Activated CD4-positive, alpha-beta T cell treated with anti-CD3 and anti-CD28 coated beads for 36 hours (primary cell): Measurements from ENCODE around the gene TDP1. TPM values are rescaled to one million over a fixed set of nuclear protein-coding genes. Genes with fewer than 3 reads are reported as not detected.

Experiments
- ATAC-seq: fragments of 200-7000 bp; cut with Tn5 transposase; one replicate; pipeline ENCODE4 v1.10.0; 2021; ENCODE audit warnings: mild to moderate bottlenecking, moderate library complexity
- CTCF ChIA-PET: fragments of 350-600 bp; sonication (Branson Sonifier 250); formaldehyde crosslinking; loops from one replicate; lab custom pipeline; 2021; ENCODE audit warnings: antibody characterized with exemption; lab: Charles Lee
- POLR2A ChIA-PET: fragments of 350-600 bp; sonication (Branson Sonifier 250); formaldehyde crosslinking; loops from one replicate; lab custom pipeline; 2021; ENCODE audit warnings: antibody characterized with exemption, inconsistent platforms; lab: Charles Lee
- DNase-seq: peaks from one replicate; pipeline ENCODE4 v3.0.0-alpha.2; 2020
- H3K27ac Mint-ChIP-seq: one replicate; pipeline ENCODE4 v1.8.0; 2021; ENCODE audit warnings: mixed read lengths
- H3K27me3 Mint-ChIP-seq: one replicate; pipeline ENCODE4 v1.8.0; 2021; ENCODE audit warnings: mixed read lengths
- H3K36me3 Mint-ChIP-seq: one replicate; pipeline ENCODE4 v1.8.0; 2021; ENCODE audit warnings: low read depth, mixed read lengths
- H3K4me1 Mint-ChIP-seq: one replicate; pipeline ENCODE4 v1.8.0; 2021; ENCODE audit warnings: mixed read lengths
- H3K4me3 Mint-ChIP-seq: one replicate; pipeline ENCODE4 v1.8.0; 2021; ENCODE audit warnings: mild to moderate bottlenecking, moderate library complexity, mixed read lengths
- H3K9me3 Mint-ChIP-seq: one replicate; pipeline ENCODE4 v1.8.0; 2021; ENCODE audit warnings: low read depth, mixed read lengths
- intact Hi-C, 2 experiments: fragments of 100-400 bp; cut with DNase I in 1 of 2; cut with micrococcal nuclease in 1 of 2; formaldehyde crosslinking; loops; one replicate each; pipeline versions ENCODE4 v1.14.2 to v1.15.1; 2022 to 2024; cut with DNase I, micrococcal nuclease
- total RNA-seq, 2 experiments: library from RNA; stranded (reverse); gene quantifications; one replicate each; pipeline ENCODE4 v1.2.3, GENCODE V29; 2021

TDP1 gene
- total RNA-seq, 2 experiments from 2014 or later = 101 to 108 TPM

DNA sequence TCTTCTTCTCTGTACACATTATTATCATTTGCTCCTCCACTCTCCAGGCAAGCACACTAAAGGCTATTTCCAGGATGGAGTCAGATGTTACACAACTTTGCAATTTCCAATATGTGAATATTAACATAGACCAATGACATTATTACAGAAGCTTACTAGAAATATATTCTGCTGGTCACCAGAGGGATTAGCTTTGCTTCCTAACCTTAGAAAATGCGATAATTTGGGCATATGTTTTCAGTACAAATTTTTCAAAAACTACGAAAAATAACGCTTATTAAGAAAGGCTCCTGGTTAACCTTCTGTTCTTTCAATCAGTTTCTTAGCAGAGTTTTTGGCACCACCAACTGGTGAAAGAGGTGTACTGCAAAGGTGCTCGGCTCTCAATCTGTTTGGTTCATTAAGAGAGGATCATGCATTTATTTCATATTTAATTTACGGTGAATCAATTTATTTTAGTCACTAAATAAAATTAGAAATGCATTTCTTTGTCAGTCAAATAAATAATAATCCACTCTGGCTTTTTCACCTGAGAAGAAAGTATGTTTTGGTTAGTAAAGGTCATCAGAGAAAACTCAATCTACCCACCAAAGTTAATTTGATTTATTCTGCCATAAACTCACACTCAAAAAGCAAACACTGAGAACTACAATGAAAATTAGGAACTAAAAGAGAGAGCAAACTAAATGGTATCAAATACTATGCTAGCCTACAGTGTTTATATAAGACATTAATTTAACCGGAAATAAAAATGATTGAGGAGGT, 40.4 kb upstream of the TDP1 start:
- intact Hi-C loops = loop anchor here (1.0 to 10.0 kb wide), 9 partner anchors 140 to 1250 kb away; partner anchors contain the start of gene FOXN3 (in 1 of the 2)
- ChIA-PET CTCF (interaction anchor here (0.6 to 1.7 kb wide), 13 partner anchors 8 to 887 kb away, joined by 3 to 7 read pairs (median 3); no protein-coding TSS in a partner anchor), POLR2A (interaction anchor here (0.5 kb wide), 1 partner anchor 213 kb away, joined by 4 read pairs; no protein-coding TSS in a partner anchor)
- Mint-ChIP-seq H3K27ac (no peak overlapping the region), H3K36me3 (no peaks in the 10 kb centered on the region), H3K9me3 (no peaks in the 10 kb centered on the region), H3K27me3 (peaks cover 3% of the 10 kb centered on the region), H3K4me1 (peaks cover 3% of the 10 kb centered on the region), H3K4me3 (no peak overlapping the region)
- DNase-seq (peak; percentile 73), ATAC-seq (no peak)

DNA sequence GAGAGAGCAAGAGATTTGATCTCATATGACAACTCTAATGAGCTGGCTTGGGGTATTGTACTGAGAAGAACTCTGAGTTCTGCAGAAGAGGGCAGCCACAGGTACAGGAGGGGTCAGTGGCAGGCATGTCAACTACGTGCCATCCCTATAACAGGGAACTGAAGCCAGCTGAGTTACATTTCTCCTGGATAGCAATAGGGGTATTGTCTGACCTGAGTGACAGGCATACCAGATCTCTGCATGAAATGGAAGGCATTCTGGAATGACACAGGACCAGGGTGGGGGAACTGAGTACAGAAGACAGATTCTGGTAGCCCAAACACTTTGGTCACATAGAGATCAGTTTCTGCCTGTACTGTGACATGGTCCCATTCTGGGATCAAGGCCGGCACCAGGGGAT, 37.0 kb upstream of the TDP1 start:
- intact Hi-C loops = loop anchor here (5.0 to 10.0 kb wide), 6 partner anchors 144 to 1254 kb away; partner anchors contain the start of gene FOXN3 (in 1 of the 2)
- no peaks in the 10 kb centered on the region for H3K9me3 Mint-ChIP-seq
- CTCF ChIA-PET = no interaction called here

DNA sequence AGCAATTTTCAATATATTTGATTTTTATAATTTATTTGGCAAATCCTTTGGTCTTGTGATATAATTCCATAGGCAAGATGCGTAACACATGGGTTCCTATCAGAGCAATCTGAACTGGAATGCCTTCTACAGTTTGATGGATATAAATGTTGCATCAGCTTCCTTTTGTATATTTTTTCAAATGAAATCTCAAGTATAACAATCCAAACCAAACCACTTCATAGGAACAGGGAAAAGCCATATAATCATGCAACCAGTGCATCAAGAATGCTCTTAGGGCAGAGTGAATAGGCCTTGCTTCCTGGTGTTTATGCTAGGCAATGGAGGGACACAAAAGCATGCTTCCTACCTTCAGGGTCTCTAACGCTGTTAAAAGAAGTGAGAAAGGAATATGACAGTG, 35.7 kb upstream of the TDP1 start:
- H3K27ac Mint-ChIP-seq = no peak overlapping the region
- intact Hi-C loops = no loop called here
- CTCF ChIA-PET = interaction anchor here (0.8 to 1.3 kb wide), 4 partner anchors 10 to 878 kb away, joined by 3 to 6 read pairs (median 4); no protein-coding TSS in a partner anchor
- H3K36me3 Mint-ChIP-seq = no peaks in the 10 kb centered on the region
- peaks cover 1% of the 10 kb centered on the region for H3K4me1 Mint-ChIP-seq
- POLR2A ChIA-PET = no interaction called here
- H3K27me3 Mint-ChIP-seq = peaks cover 3% of the 10 kb centered on the region
- no peak overlapping the region for H3K4me3 Mint-ChIP-seq
- H3K9me3 Mint-ChIP-seq = no peaks in the 10 kb centered on the region
- DNase-seq (no peak), ATAC-seq (no peak)

More for the DNA sequence above, 37.0 kb upstream of the TDP1 start:
- Mint-ChIP-seq H3K27ac (no peak overlapping the region), H3K4me3 (no peak overlapping the region), H3K27me3 (peaks cover 3% of the 10 kb centered on the region), H3K36me3 (no peaks in the 10 kb centered on the region), H3K4me1 (peaks cover 3% of the 10 kb centered on the region)
- ATAC-seq (no peak), DNase-seq (no peak)
- POLR2A ChIA-PET = no interaction called here

DNA sequence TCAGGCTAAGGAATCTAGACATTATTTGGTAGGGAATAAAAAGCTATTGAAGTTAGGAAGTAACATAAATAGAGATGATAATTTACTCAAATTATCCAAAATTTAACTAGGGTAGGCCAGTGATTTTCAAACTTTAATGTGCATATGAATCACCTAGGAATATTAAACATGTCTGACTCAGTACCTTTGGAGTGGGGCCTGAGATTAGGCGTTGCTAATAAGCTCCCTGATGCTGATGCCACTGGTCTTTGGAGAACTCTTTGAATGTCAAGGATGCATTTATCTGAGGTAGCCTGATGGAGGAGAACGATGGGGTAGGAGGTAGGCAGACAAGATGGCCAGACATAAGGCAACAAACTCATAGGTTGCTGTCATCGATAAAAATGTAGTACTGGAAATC, 34.4 kb upstream of the TDP1 start:
- no peaks in the 10 kb centered on the region for H3K36me3 Mint-ChIP-seq
- H3K27ac Mint-ChIP-seq = no peak overlapping the region
- ChIA-PET CTCF (interaction anchor here (0.6 to 1.6 kb wide), 4 partner anchors 18 to 904 kb away, joined by 4 to 6 read pairs (median 4); no protein-coding TSS in a partner anchor), POLR2A (no interaction called here)
- H3K9me3 Mint-ChIP-seq = no peaks in the 10 kb centered on the region
- H3K4me3 Mint-ChIP-seq = no peak overlapping the region
- ATAC-seq (no peak), DNase-seq (no peak)
- intact Hi-C loops = no loop called here
- no peaks in the 10 kb centered on the region for H3K4me1 Mint-ChIP-seq
- H3K27me3 Mint-ChIP-seq = peaks cover 2% of the 10 kb centered on the region

DNA sequence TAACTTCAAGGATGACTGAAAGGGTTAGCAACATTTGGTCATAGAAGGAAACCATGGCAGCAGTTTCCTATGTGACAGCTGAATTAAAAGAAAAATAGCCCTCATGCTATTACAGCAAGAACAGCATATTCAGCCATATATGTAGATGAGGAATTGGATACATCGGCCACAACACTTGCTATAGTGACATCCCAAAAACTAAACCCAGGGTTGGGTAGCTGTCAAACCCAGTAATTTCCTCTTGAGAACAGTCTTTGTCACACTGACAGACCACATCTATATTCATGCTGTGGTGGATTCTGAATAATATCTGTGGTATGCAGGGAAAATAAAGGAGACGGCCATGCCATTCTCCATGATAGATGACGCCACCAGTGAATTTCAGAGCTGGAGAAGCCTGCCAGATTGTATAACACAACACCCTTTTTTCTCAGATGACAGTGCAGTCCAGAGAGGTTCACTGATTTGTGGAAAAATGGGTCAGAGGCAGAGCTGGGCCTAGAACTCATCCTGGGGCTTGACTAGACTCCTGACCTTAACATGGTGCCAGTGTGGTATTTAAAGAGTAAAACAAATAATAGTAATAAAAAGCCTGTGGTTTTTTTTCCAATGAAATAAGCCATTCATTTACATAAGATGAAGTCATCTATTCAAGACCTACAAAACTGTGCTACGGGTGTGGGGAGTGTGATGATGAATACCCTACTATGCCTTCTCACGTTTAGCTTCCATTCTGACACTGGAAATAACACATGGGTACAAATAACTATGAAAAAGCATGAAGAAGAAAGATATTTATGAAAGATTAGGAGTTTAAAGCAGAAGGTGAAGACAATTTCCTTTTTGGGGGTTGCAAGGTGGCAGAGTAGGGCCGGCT, 33.5 kb upstream of the TDP1 start:
- Mint-ChIP-seq H3K9me3 (no peaks in the 10 kb centered on the region), H3K36me3 (no peaks in the 10 kb centered on the region), H3K4me1 (no peaks in the 10 kb centered on the region), H3K27me3 (no peaks in the 10 kb centered on the region), H3K4me3 (no peak overlapping the region), H3K27ac (no peak overlapping the region)
- intact Hi-C loops = no loop called here
- ATAC-seq = no peak
- no peak for DNase-seq
- POLR2A ChIA-PET = no interaction called here
- CTCF ChIA-PET = interaction anchor here (0.6 to 2.3 kb wide), 11 partner anchors 9 to 905 kb away, joined by 3 to 9 read pairs (median 3); no protein-coding TSS in a partner anchor

DNA sequence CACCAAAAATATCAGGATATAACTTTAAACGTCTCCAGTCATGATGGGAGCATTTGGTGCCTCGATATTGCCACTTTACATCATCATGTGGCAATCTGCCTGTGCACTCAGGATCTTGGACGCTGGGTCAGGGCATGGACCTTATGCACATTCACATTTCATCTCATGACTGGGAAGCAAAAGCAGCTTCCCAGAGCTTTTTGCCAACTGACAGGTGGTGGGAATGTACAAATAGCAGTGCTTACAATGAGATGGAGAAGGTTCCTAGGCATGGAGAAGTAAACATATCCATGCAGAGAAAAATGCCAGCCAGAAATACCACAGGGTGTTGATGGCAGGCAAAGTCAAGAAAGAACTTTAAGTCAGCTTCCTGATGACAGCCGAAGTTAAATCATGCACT, 31.5 kb upstream of the TDP1 start:
- Mint-ChIP-seq H3K27me3 (no peaks in the 10 kb centered on the region), H3K9me3 (no peaks in the 10 kb centered on the region), H3K4me3 (no peak overlapping the region), H3K27ac (no peak overlapping the region), H3K36me3 (no peaks in the 10 kb centered on the region), H3K4me1 (no peaks in the 10 kb centered on the region)
- intact Hi-C loops = no loop called here
- ChIA-PET CTCF (interaction anchor here (0.5 to 2.3 kb wide), 4 partner anchors 9 to 840 kb away, joined by 3 to 6 read pairs (median 4); no protein-coding TSS in a partner anchor), POLR2A (no interaction called here)
- ATAC-seq (no peak), DNase-seq (no peak)

DNA sequence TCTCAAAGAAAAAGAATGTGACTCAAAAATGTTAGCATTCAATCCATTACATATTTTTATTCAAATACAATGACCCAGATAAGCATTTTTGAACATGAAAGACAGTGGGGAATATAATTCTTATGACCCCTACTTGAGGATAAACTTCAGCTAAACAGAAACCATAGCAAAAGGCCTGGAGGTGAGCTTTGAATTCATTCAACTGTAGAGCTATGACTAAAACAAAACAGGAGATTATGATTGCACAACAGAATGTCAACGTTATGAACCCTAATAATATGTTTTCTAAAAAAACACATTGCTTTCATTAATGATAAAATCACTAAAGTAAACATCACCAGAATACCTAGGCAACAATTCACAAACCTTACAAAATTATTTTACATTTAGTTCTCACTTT, 29.0 kb upstream of the TDP1 start:
- Mint-ChIP-seq H3K27ac (no peak overlapping the region), H3K9me3 (no peaks in the 10 kb centered on the region), H3K4me3 (no peak overlapping the region), H3K4me1 (no peaks in the 10 kb centered on the region), H3K27me3 (no peaks in the 10 kb centered on the region), H3K36me3 (peaks cover 2% of the 10 kb centered on the region)
- DNase-seq = no peak
- ChIA-PET POLR2A (no interaction called here), CTCF (interaction anchor here (0.8 to 2.1 kb wide), 5 partner anchors 10 to 14 kb away, joined by 3 to 9 read pairs (median 3); no protein-coding TSS in a partner anchor)
- no peak for ATAC-seq
- intact Hi-C loops = no loop called here

DNA sequence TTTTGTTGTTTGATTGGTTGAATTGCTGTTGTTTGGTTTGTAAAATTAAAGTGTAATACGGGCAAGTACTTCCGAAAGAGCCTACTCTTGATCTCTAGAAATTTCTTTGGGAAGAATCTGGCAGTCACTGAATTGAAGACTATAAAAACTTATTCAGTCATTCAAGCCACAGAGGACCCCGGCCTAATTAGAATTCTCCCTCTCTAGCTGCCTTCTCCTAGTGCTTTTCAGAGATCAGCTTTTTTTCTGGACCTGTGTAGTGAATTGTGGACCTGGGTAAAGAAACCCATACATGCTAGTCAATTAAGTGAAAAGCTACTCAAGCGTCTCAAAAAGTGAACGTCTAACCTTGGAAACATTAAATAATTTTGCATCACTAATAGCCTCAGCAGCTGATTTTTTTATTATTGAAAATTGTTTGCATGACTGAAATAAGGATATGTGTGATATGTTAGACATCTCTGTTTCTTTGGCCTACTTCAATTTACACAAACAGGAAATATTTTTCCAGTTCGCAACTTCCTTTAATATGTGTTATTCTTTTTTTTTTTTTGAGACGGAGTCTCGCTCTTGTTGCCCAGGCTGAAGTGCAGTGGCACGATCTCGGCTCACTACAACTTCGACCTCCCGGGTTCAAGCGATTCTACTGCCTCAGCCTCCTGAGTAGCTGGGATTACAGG, 28.4 kb upstream of the TDP1 start:
- DNase-seq = no peak
- ChIA-PET CTCF (interaction anchor here (0.6 to 2.1 kb wide), 5 partner anchors 9 to 969 kb away, joined by 3 to 9 read pairs (median 3); no protein-coding TSS in a partner anchor), POLR2A (no interaction called here)
- intact Hi-C loops = no loop called here
- no peak overlapping the region for H3K27ac Mint-ChIP-seq
- peaks cover 2% of the 10 kb centered on the region for H3K36me3 Mint-ChIP-seq
- no peak for ATAC-seq
- H3K4me3 Mint-ChIP-seq = no peak overlapping the region
- H3K27me3 Mint-ChIP-seq = no peaks in the 10 kb centered on the region
- H3K4me1 Mint-ChIP-seq = no peaks in the 10 kb centered on the region
- H3K9me3 Mint-ChIP-seq = no peaks in the 10 kb centered on the region

DNA sequence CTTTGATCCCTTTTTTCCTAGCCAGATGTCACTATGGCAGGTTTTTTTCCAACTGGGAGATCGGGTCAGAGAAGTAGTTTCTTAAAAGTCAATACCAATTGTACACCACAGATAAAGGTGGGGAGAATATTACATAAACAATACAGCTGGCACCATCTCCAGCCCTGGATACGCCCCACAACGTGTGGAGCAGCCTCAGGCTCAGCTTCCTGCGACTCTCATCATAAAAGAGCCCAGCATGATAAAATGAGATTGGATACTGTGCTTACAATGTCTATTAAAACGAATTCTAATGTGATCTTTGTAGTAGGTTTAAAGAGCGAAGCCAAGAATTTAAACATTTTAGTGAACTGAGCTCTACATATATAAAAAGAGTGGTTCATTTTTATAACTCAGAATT, 22.7 kb upstream of the TDP1 start:
- intact Hi-C loops = no loop called here
- ATAC-seq (no peak), DNase-seq (no peak)
- Mint-ChIP-seq H3K27me3 (no peaks in the 10 kb centered on the region), H3K4me1 (no peaks in the 10 kb centered on the region), H3K9me3 (no peaks in the 10 kb centered on the region), H3K4me3 (no peak overlapping the region), H3K36me3 (peaks cover 2% of the 10 kb centered on the region), H3K27ac (no peak overlapping the region)
- ChIA-PET CTCF (interaction anchor here (0.6 to 1.9 kb wide), 5 partner anchors 9 to 906 kb away, joined by 3 to 6 read pairs (median 4); partner anchors contain the start of gene EFCAB11), POLR2A (no interaction called here)

DNA sequence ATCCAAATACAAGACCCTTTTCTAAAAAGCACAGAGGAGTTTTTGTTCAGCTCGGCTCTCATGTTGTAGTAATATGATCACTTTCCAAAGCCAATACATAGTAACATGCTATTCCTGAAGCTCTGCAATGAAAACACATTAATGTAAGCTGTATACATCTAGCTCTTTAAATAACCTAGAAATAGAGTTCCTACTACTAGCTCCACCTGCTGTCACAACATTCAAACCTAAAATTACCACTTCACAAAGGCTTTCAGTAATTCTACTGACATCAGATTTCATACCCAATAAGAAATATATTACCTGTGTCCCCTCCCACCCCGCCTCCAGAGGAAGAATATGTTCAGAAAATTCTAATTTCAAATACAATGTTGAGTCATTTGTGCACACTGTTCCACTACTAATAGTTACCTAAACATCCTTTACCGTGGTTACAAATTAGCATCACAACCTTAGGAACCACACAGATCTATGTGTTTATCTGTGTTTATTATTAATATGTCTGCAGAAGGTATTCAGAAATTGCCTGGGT, 19.0 kb upstream of the TDP1 start:
- POLR2A ChIA-PET = no interaction called here
- CTCF ChIA-PET = interaction anchor here (0.7 to 3.2 kb wide), 8 partner anchors 9 to 896 kb away, joined by 3 to 13 read pairs (median 3); no protein-coding TSS in a partner anchor
- no peaks in the 10 kb centered on the region for H3K27me3 Mint-ChIP-seq
- H3K36me3 Mint-ChIP-seq = no peaks in the 10 kb centered on the region
- no peak for DNase-seq
- ATAC-seq = no peak
- H3K27ac Mint-ChIP-seq = no peak overlapping the region
- H3K4me3 Mint-ChIP-seq = no peak overlapping the region
- peaks cover under 1% of the 10 kb centered on the region for H3K4me1 Mint-ChIP-seq
- intact Hi-C loops = no loop called here
- H3K9me3 Mint-ChIP-seq = no peaks in the 10 kb centered on the region
